Ecto neural progenitor cell (in vitro differentiated cells): ENCODE data around the gene VRTN.
A peak's percentile ranks its signal among the peaks of the same experiment; 100 is the strongest.
"Not testable (repeated sequence)": the region's sequence is repeated elsewhere in the genome, so short reads cannot be mapped to it uniquely, and the experiment has no call there.

Experiments
- DNase-seq: peaks from one replicate; pipeline ENCODE4 v3.0.0-alpha.2; 2018; ENCODE audit warnings: low spot score

The VRTN gene

GRCh38 chr14:74348241-74348734 lies at the start of gene VRTN:
TSS of gene VRTN (plus strand) at chr14:74348471. CDS start at chr14:74356784, 8,313 bp downstream.
- DNase-seq = no peak

- no peak for DNase-seq
These were observed 49.2 kb upstream of the VRTN start for GRCh38 chr14:74299061-74299545.

- no peak for DNase-seq
These were observed 46.6 kb upstream of the VRTN start for GRCh38 chr14:74301594-74302151.

GRCh38 chr14:74302152-74302628 lies 46.1 kb upstream of the VRTN start:
- DNase-seq = no peak

GRCh38 chr14:74302634-74303569 lies 45.4 kb upstream of the VRTN start, which contains the start of gene ABCD4:
TSS of gene ABCD4 (minus strand) at chr14:74302934. CDS start at chr14:74302912, 22 bp downstream.
- DNase-seq = peak; percentile 97

GRCh38 chr14:74308695-74309094 lies 39.6 kb upstream of the VRTN start:
- DNase-seq = no peak

- no peak for DNase-seq
These were observed 38.9 kb upstream of the VRTN start for GRCh38 chr14:74309125-74310022.

- DNase-seq = no peak
These were observed 36.1 kb upstream of the VRTN start for GRCh38 chr14:74312161-74312560.

GRCh38 chr14:74313601-74314000 lies 34.7 kb upstream of the VRTN start:
- no peak for DNase-seq

GRCh38 chr14:74314576-74314975 lies 33.7 kb upstream of the VRTN start:
- DNase-seq = no peak

GRCh38 chr14:74324931-74325361 lies 23.3 kb upstream of the VRTN start:
- peak; percentile 54 for DNase-seq

- no peak for DNase-seq
These were observed 22.8 kb upstream of the VRTN start for GRCh38 chr14:74325446-74325845.

GRCh38 chr14:74326369-74327152 lies 21.7 kb upstream of the VRTN start:
- DNase-seq = peak; percentile 69

GRCh38 chr14:74329950-74330552 lies 18.2 kb upstream of the VRTN start:
- DNase-seq = not testable (repeated sequence)

- no peak for DNase-seq
These were observed 14.4 kb upstream of the VRTN start for GRCh38 chr14:74333909-74334308.

- DNase-seq = no peak
These were observed 1.9 kb upstream of the VRTN start for GRCh38 chr14:74346341-74346740.

- no peak for DNase-seq
These were observed 1.0 kb upstream of the VRTN start for GRCh38 chr14:74347097-74347794.

GRCh38 chr14:74347795-74348100 lies 523 bp upstream of the VRTN start:
- DNase-seq = no peak

- DNase-seq = no peak
These were observed 628 bp downstream of the VRTN start for GRCh38 chr14:74348735-74349463.
